CD1c-positive myeloid dendritic cell (primary cell): Measurements from ENCODE around the gene DHRSX.
"Not testable (repeated sequence)": the region's sequence is repeated elsewhere in the genome, so short reads cannot be mapped to it uniquely, and the experiment has no call there.

Experiments used
- DNase-seq: peaks from one replicate; pipeline ENCODE4 v3.0.0-alpha.2; 2016; ENCODE audit errors: extremely low spot score

The DHRSX gene

DNA sequence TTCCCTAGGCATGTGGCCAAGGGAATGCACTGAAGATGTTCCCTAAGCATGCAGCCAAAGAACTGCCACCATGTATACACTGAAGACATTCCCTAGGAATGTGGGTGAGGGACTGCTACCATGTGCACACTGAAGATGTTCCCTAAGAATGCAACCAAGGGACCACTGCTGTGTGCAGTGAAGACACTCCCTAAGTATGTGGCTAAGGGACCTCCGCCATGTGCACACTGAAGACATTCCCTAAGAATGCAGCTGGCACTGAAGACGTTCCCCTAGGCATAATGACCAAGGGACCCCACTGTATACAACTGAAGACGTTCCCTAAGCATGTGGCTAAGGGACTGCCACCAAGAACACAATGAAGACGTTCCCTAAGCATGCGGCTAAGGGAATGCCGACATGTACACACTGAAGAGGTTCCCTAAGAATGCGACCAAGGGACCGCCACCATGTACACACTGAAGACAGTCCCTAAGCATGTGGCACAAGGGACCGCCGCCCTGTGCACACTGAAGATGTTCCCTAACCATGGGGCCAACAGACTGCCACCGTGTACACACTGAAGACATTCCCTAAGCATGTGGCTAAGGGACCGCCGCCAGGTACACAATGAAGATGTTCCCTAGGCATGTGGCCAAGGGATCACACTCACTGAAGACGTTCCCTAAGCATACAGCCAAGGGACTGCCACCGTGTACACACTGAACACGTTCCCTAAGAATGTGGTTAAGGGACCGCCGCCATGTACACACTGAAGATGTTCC is 25.6 kb downstream of the DHRSX start:
- DNase-seq, result no peak

DNA sequence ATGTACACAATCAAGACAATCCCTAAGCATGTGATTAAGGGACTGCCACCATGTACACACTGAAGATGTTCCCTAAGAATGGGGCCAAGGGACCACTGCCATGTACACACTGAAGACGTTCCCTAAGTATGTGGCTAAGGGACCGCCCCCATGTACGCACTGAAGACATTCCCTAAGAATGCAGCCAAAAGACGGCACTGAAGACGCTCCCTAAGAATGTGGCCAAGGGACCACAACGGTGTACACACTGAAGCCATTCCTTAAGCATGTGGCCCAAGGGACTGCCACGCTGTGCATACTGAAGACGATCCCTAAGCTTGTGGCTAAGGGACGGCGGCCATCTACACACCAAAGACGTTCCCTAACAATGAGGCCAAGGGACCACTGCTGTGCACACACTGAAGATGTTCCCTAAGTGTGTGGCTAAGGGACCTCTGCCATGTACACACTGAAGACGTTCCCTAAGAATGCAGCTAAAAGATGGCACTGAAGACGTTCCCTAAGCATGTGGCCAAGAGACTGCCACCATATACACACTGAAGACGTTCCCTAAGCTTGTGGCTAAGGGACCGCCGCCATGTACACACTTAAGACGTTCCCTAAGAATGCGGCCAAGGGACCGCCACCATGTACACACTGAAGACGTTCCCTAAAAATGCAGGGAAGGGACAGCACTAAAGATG is 26.4 kb downstream of the DHRSX start:
- DNase-seq, result no peak

DNA sequence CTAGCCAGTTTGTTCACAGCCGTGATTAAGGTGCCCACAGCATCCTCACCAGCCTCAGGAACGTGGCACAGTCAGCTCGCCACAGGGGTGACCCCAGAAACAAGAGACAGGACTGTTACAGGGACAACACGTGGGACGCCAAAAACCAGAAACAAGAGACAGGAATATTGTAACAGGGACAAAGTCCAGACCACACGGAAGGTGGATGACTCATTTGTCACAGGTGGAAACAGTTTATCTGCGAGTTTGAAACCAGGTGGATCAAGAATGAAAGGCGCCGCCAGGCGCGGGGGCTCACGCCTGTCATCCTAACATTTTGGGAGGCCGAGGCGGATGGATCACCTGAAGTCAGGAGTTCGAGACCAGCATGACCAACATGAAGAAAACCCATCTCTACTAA is 27.7 kb downstream of the DHRSX start:
- DNase-seq, result not testable (repeated sequence)

DNA sequence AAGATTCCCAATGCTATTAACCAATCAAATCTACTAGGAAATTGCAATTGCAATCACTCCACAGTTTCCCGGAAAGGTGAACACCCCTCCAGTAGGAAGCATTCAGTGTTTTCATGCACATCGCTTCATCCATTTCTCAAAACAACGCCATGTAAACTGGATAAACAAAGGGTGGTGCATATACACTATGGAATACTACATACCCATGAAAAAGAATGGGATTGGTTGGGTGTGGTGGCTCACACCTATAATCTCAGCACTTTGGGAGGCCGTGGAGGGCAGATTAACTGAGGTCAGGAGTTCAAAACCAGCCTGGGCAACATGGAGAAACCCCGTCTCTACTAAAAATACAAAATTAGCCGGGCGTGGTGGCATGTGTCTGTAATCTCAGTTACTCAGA is 29.1 kb downstream of the DHRSX start:
- no peak for DNase-seq

DNA sequence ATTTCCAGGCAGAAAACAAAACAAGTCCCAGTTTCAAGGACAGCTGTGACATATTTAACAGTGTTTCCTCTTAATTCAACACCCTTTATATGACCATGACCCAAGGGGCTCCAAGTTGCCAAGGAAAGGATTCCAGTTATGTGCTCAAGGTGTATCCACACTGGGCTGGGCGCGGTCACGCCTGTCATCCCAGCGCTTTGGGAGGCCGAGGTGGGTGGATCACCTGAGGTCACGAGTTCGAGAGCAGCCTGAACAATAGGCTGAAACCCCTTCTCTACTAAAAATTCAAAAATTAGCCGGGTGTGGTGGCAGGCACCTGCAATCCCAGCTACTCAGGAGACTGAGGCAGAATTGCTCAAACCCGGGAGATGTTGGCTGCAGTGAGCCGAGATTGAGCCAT is 29.6 kb downstream of the DHRSX start:
- not testable (repeated sequence) for DNase-seq

DNA sequence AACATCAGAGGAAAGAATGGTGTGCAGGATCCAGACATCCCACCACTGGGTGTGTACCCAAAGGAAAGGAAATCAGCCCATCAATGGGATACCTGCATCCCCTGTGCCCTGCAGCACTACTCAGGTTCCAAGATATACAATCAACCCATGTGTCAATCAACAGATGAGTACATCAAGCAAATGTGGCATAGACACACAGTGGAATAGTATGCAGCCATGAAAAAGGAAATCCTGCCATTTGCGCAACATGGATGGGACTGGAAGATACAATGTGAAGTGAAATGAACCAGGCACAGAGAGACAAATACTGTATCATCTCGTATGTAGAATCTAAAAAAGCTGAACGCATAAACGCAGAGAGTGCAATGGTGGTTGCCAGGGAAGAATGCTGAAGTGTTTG is 30.9 kb downstream of the DHRSX start:
- not testable (repeated sequence) for DNase-seq

DNA sequence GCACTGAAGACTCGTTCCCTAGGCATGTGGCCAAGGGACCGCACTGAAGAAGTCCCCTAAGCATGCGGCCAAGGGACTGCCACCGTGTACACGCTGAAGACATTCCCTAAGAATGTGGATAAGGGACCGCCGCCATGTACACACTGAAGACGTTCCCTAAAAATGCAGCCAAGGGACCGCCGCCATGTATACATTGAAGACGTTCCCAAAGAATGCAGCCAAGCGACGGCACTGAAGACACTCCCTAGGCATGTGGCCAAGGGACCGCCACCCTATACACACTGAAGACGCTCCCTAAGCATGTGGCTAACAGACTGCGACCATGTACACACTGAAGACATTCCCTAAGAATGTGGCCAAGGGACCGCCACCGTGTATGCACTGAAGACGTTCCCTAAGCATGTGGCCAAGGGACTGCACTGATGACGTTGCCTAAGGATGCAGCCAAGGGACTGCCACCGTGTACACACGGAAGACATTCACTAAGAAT is 31.5 kb downstream of the DHRSX start:
- no peak for DNase-seq

DNA sequence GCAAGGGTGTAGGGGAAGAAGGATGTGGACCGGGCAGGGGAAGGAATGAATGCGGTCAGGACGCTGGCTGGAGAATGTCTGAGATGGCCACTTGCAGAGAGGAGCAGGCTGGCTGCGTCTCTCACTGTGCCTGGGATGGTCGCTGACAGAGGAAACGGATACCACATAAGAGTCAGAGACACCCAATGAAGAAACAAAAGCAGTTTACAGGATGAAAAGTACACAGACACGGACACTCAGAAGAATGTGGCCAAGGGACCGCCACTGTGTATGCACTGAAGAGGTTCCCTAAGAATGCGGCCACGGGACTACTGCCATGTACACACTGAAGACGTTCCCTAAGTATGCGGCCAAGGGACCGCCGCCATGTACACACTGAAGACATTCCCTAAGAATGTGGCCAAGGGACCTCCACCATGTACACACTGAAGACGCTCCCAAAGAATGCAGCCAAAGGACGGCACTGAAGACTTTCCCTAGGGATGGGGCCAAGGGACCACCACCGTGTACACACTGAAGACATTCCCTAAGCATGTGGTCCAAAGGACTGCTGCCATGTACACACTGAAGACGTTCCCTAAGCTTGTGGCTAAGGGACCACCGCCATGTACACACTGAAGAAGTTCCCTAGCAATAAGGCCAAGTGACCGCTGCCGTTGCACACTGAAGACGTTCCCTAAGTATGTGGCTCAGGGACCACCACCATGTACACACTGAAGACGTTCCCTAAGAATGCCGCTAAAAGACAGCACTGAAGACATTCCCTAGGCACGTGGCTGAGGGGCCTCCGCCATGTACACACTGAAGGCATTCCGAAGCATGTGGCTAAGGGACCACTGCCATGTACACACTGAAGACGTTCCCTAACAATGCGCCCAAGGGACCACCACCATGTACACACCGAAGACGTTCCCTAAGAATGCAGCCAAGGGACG is 32.2 kb downstream of the DHRSX start:
- DNase-seq, result no peak

DNA sequence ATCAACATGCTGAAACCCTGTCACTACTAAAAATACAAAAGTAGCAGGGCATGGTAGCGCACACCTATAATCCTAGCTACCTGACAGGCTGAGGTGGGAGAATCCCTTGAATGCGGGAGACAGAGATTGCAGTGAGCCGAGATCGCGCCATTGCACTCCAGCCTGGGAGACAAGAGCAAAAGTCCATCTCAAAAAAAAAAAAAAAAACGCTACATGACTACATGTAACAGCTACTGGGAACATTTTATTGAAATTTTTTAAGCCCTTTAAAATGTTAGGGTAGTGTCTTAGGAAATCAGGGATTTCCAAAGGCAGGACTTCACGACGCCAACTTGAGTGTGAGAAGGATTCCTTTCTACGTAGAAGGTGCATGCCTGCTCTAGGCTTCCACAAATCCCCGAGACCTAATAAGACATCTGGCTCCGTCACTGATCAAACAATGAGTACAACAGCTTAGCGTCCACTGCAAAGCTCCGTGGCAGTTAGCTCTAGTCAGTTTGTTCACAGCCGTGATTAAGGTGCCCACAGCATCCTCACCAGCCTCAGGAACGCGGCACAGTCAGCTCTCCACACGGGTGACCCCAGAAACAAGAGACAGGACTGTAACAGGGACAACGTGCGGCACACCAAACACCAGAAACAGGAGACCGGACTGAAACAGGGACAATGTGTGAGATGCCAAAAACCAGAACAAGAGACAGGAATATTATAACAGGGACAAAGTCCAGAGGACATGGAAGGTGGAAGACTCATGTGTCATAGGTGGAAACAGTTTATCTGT is 33.7 kb downstream of the DHRSX start:
- no peak for DNase-seq

DNA sequence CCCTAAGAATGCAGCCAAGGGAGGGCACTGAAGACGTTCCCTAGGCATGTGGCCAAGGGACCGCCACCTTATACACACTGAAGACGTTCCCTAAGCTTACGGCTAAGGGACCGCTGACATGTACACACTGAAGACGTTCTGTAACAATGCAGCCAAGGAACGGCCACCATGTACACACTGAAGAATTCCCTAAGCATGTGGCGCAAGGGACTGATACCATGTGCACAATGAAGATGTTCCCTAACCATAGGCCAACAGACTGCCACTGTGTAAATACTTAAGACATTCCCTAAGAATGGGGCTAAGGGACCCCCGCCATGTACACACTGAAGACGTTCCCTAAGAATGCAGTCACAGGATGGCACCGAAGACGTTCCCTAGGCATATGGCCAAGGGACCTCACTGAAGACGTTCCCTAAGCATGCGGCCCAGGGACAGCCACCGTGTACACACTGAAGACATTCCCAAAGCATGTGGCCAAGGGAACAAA is 36.1 kb downstream of the DHRSX start:
- no peak for DNase-seq

DNA sequence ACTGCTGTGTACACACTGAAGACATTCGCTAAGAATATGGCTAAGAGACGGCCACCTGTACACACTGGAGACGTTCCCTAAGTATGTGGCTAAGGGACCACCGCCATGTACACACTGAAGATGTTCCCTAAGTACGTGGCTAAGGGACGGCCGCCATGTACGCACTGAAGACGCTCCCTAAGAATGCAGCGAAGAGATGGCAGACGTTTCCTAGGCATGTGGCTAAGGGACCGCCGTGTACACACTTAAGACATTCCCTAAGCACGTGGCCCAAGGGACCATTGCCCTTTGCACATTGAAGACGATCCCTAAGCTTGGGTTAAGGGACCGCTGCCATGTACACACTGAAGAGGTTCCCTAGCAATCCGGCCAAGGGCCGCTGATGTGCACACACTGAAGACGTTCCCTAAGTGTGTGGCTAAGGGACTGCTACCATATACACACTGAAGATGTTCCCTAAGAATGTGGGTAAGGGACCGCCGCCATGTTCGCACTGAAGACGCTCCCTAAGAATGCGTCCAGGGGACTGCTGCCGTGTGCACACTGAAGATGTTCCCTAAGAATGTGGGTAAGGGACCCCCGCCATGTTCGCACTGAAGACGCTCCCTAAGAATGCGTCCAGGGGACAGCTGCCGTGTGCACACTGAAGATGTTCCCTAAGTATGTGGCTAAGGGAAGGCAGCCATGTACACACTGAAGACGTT is 36.7 kb downstream of the DHRSX start:
- no peak for DNase-seq

DNA sequence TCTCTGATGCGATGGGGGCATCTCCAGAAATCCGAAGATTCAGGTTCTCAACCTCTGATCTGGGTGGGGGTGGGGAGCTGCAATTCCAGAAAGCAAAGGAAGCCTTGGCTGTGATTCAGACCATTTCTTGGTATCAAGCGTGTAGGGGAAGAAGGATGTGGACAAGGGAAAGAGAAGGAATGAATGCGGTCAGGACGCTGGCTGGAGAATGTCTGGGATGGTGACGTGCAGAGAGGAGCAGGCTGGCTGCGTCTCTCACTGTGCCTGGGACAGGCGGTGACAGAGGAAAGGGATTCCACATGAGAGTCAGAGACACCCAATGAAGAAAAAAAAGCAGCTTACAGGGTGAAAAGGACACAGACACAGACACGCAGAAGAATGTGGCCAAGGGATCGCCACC is 37.3 kb downstream of the DHRSX start:
- not testable (repeated sequence) for DNase-seq

DNA sequence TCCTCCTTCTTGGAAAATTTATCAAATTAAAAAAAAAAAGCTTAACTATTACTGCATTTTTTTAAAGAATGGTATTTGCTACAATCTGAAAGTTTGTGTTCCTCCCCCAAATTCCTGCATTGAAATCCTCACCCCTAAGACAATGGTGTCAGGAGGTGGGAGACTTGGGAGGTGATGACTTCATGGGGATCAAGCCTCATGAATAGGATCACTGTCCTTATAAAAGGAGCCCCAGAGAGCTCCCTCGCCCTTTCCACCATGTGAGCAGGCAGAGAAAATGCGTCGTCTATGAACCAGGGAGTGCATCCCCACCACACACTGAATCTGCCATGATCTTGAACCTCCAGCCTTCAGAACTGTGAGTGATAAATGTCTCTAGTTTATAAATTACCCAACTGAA is 38.0 kb downstream of the DHRSX start:
- no peak for DNase-seq

DNA sequence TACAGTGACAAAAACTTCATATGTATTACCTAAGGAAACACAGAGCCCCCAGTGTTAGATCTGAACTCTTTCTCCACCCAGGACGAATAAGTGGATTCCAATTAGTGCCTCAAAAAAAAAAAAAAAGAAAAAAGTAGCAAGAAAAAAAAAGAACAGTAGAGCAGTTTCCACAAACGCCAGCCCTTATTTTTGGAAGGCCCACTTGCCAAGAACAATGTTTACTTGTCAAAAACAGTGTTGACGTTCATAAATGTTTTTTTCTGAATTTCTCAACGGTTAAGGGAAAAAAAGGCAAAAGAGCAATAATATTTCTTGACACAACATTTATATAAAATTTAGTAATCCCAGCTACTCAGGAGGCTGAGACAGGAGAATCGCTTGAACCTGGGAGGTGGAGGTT is 38.7 kb downstream of the DHRSX start:
- DNase-seq, result no peak

DNA sequence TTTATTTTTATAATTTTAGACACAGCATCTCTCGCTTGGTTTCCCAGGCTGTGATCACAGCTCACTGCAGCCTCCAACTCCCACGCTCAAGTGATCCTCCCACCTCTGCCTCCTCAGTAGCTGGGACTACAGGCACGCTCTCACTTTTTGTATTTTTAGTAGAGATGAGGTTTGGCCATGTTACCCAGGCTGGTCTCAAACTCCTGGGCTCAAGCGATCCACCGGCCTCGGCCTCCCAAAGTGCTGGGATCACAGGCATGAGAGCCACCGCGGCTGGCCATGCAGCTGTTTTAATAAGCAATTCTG is 39.1 kb downstream of the DHRSX start:
- DNase-seq, result no peak

DNA sequence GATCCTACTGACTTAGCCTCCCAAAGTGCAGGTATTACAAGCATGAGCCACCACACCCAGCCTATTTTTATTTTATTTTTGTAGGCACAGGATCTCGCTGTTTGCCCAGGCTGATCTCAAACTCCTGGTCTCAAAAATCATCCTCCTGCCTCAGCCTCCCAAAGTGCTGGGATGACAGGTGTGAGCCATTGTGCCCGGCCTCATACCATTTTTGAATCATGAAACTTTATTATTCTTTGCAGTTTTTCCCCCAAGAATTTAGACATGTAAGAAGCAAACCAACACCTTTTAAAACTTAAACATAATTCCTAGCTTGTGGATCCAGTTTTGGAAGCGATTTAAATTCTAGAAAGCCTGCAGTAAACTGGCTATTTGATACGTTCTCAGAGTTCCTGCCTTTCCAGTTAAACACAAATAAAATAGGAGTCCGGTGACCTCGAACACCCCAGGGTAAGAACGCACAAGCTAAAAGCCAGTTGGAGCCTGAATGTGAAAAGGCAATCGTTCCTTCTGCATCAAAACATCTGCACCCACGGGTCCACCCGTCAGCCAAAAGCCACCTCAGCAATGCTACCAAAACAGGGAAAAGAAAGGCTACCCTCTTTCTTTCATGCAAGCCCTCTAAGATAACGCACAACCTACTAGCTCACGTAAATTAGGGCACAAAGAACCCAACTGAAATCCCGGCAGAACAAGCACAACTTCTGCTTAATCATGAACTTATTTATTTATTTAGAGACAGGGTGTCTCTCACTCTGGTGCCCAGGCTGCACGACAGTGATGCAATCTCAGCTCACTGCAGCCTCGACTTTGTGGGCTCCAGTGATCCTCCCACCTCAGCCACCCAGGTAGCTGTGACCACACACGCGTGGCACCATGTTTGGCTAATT is 39.7 kb downstream of the DHRSX start:
- DNase-seq, result not testable (repeated sequence)

DNA sequence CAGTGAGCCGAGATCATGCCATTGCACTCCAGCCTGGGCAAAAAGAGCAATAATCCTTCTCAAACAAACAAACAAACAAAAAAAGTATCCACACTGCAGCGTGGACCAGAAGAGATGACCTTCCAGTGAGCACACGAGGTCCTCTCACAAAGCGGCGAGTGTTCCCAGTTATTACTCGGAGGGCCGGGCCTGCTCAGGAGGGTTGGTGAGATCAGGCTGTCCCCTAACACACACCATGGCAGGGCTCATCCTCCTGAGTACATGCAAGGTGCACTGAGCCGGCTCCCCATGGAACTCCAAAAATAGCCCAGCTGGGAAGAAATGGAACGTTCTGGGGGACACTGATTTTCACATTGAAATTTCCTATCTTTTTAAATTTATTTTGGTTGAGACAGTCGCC is 40.7 kb downstream of the DHRSX start:
- not testable (repeated sequence) for DNase-seq

DNA sequence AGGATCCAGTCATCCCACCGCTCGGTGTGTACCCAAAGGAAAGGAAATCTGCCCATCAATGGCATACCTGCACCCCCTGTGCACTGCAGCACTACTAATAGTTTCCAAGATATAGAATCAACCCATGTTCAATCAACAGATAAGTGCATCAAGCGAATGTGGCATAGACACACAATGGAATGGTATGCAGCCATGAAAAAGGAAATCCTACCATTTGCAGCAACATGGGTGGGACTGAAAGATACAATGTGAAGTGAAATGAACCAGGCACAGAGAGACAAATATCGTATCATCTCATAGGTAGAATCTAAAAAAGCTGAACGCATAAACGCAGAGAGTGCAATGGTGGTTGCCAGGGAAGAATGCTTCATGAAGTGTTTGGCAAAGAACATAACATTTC is 42.5 kb downstream of the DHRSX start:
- no peak for DNase-seq

DNA sequence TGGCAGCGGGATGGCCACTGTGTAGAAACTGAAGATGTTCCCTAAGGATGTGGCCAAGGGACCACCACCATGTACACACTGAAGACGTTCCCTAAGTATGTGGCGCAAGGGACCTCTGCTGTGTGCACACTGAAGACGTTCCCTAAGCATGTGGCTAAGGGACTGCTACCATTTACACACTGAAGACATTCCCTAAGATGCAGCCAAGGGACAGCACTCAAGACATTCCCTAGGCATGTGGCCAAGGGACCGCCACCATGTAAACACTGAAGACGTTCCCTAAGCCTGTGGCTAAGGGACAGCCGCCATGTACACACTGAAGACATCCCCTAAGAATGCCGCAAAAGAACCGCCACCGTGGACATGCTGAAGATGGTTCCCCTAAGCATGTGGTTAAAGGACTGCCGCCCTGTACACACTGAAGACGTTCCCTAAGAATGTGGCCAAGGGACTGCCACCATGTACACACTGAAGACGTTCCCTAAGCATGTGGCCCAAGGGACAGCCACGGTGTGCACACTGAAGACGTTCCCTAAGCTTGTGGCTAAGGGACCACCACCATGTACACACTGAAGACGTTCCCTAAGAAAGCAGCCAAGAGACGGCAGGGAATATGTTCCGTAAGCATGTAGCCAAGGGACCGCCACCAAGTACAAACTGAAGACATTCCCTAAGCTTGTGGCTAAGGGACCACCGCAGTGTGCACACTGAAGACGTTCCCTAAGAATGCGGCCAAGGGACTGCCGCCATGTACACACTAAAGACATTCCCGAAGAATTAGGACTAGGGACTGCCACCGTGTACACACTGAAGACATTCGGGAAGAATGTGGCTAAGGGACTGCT is 43.3 kb downstream of the DHRSX start:
- DNase-seq, result no peak
